ENCODE data around the gene CDKN1B. TPM values are rescaled to one million over a fixed set of nuclear protein-coding genes. Genes with fewer than 3 reads are reported as not detected.

Gene CDKN1B
- total and polyA plus RNA-seq, 2 of the 4 experiments (the other 2 are of a cell fraction), result 13.9 to 17.4 TPM

GRCh38 chr12:12704593-12705230, 12.5 kb upstream of the CDKN1B start (continued):
- TF ChIP-seq SMC3 (IDR thresholded peaks at IDR 0.05; ENCODE audit: low read depth, low read length), result peak; percentile 100

- in situ Hi-C loops (cut with MboI; ENCODE audit: low sequenced_read_pairs) (loop anchor here (10.0 to 25.0 kb wide), 4 partner anchors 331 to 1131 kb away; no protein-coding TSS in a partner anchor), intact Hi-C loops (cut with micrococcal nuclease) (loop anchor here (2.0 to 10.0 kb wide), 3 partner anchors 49 to 1151 kb away; no protein-coding TSS in a partner anchor), dilution Hi-C loops (cut with HindIII; ENCODE audit: low sequenced_read_pairs, unreplicated experiment) (no loop called here)
- Histone ChIP-seq H3K18ac (ENCODE audit: low read depth, low read length) (no peak overlapping the region), H4K20me1 (ENCODE audit: insufficient read depth, low read length) (no peaks in the 10 kb centered on the region), H3K27ac (ENCODE audit: insufficient read depth, low read length) (no peak overlapping the region), H3K23ac (ENCODE audit: low read depth, low read length) (peak overlapping the region; percentile 73; the same call in 1 of the 2 replicates), H3K9ac (ENCODE audit: low read depth, low read length) (no peak overlapping the region), H3K4me2 (ENCODE audit: low read depth, low read length) (no peak overlapping the region), H3K14ac (replicated peaks; ENCODE audit: low read depth, low read length) (no peak overlapping the region), H2BK120ac (ENCODE audit: low read depth, low read length) (no peak overlapping the region), H2BK20ac (ENCODE audit: low read depth, low read length) (peak overlapping the region; percentile 42; the same call in 1 of the 2 replicates), H3K4ac (ENCODE audit: low read depth, low read length) (no peak overlapping the region; the same call in 1 of the 2 replicates), H4K8ac (ENCODE audit: low read depth in 2 of 2, low read length in 2 of 2) (no peak overlapping the region), H2BK5ac (ENCODE audit: low read depth, low read length, poor library complexity, severe bottlenecking) (no peak overlapping the region), H3K9me3 (ENCODE audit: control insufficient read depth, insufficient read depth, low read length) (no peaks in the 10 kb centered on the region), H3K4me3 (ENCODE audit: insufficient read depth, low read depth, low read length) (no peak overlapping the region), H3K4me1 (ENCODE audit: control insufficient read depth, insufficient read depth, low read length) (no peaks in the 10 kb centered on the region), H2AFZ (replicated peaks; ENCODE audit: low read length, poor library complexity) (no peak overlapping the region), H4K91ac (ENCODE audit: insufficient read depth, low read depth, low read length) (no peak overlapping the region), H4K5ac (ENCODE audit: low read depth, low read length) (no peak overlapping the region), H3K79me1 (ENCODE audit: low read depth in 1 of 2, low read length in 2 of 2) (no peaks in the 10 kb centered on the region), H2AK5ac (ENCODE audit: low read depth, low read length) (no peak overlapping the region), H3K27me3 (ENCODE audit: control insufficient read depth, insufficient read depth, low read length) (no peaks in the 10 kb centered on the region), H3K56ac (ENCODE audit: extremely low read depth, insufficient read depth, low read length) (no peak overlapping the region), H2BK15ac (ENCODE audit: low read depth, low read length) (no peak overlapping the region), H3K36me3 (ENCODE audit: control insufficient read depth, insufficient read depth, low read length) (no peaks in the 10 kb centered on the region), H2AK9ac (replicated peaks; ENCODE audit: low read depth, low read length, poor library complexity) (no peak overlapping the region), H3K9me1 (ENCODE audit: insufficient read depth, low read length) (no peaks in the 10 kb centered on the region)
- BruUV-seq (replicated peaks), result no TSS peak
- TF ChIP-seq CTCF (conservative IDR thresholded peaks at IDR 0.05; ENCODE audit: low read depth, low read length), result no peak
- TF ChIP-seq BHLHE40 (IDR thresholded peaks at IDR 0.05; ENCODE audit: low read depth, low read length), result no peak
- TF ChIP-seq CEBPB (IDR thresholded peaks at IDR 0.05; ENCODE audit: low read depth, low read length), result no peak
- no peak for TF ChIP-seq POLR2A (IDR thresholded peaks at IDR 0.05; ENCODE audit: low read depth, low read length)
- TF ChIP-seq MAFK (IDR thresholded peaks at IDR 0.05; ENCODE audit: low read depth, low read length), result no peak
- TF ChIP-seq USF2 (IDR thresholded peaks at IDR 0.05; ENCODE audit: low read depth, low read length), result no peak
- no peak for TF ChIP-seq SMC3 (IDR thresholded peaks at IDR 0.05; ENCODE audit: low read depth, low read length)
- no peak for TF ChIP-seq RFX5 (IDR thresholded peaks at IDR 0.05; ENCODE audit: low read depth, low read length)
- WGBS, 2 experiments (ENCODE audit: extremely low coverage in 2 of 2, insufficient read length in 1 of 2), result no CpG with 5 or more reads among the region's 1 CpG
- CTCF ChIA-PET, result no interaction called here
- no peak for ATAC-seq (ENCODE audit: low read depth)
- no peak for DNase-seq
- POLR2A ChIA-PET (ENCODE audit: unreplicated experiment), result no interaction called here
These were observed 11.2 kb upstream of the CDKN1B start for GRCh38 chr12:12705838-12706520.
